HUDEP-2 (cell line): ENCODE results near the gene LLGL2.
A peak's percentile ranks its signal among the peaks of the same experiment; 100 is the strongest.
"Not testable (repeated sequence)": the region's sequence is repeated elsewhere in the genome, so short reads cannot be mapped to it uniquely, and the experiment has no call there.

Experiments used
- DNase-seq, 76 experiments: peaks; one replicate each; lab custom pipeline; 2025; ENCODE audit not compliant: unreplicated experiment in 76 of 76; lab: John Stamatoyannopoulos, UW

The LLGL2 gene

GRCh38 chr17:75568412-75569255 is 43.1 kb downstream of the LLGL2 start:
- DNase-seq, result no peak

- DNase-seq, result no peak
Measured at GRCh38 chr17:75570034-75570676, 44.7 kb downstream of the LLGL2 start.

- DNase-seq, result no peak
Measured at GRCh38 chr17:75570772-75571171, 45.3 kb downstream of the LLGL2 start.

DNA sequence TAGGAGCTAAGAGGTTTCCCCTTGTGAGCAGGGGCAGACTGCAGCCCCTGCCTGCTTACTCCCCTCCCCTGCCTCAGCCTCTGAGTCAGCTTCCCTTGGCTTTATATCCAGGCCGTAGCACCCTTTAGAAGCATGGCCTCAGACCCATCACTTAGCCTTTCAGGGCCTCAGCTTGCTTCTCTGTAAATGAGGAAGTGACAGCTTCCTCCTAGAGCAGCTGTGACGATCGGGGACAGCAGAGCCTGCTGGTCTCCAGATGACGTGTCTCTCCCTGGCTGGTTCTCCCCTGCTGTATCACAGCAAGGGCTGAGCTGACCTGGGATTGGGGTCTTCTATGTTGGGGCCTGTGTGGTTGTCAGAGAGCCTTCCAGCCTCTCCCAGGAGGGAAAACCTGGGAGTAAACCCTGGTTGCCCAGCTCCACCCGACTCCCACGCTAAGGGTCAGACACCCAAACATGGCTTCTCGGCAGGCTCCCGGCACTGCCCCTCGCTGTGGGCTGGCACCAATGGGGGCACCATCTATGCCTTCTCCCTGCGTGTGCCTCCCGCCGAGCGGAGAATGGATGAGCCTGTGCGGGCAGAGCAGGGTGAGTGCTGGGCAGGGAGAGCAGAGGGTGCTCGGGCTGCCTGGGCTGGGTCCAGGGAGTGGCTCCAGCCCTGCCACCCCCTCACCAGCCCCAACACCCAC is 45.8 kb downstream of the LLGL2 start:
- DNase-seq, result peak in 31 of 76 experiments; percentile 6 to 54 (median 25)

DNA sequence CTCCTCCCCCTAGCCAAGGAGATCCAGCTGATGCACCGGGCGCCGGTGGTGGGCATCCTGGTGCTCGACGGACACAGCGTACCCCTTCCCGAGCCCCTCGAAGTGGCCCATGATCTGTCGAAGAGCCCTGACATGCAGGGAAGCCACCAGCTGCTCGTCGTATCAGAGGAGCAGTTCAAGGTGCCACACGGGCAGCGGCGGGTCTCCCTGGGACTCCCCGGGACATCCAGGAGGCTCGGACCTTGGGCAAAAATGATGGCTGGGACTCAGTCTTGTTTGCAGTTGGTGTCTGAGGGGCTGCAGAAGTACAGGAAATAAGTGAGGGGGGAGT is 46.4 kb downstream of the LLGL2 start:
- no peak for DNase-seq

DNA sequence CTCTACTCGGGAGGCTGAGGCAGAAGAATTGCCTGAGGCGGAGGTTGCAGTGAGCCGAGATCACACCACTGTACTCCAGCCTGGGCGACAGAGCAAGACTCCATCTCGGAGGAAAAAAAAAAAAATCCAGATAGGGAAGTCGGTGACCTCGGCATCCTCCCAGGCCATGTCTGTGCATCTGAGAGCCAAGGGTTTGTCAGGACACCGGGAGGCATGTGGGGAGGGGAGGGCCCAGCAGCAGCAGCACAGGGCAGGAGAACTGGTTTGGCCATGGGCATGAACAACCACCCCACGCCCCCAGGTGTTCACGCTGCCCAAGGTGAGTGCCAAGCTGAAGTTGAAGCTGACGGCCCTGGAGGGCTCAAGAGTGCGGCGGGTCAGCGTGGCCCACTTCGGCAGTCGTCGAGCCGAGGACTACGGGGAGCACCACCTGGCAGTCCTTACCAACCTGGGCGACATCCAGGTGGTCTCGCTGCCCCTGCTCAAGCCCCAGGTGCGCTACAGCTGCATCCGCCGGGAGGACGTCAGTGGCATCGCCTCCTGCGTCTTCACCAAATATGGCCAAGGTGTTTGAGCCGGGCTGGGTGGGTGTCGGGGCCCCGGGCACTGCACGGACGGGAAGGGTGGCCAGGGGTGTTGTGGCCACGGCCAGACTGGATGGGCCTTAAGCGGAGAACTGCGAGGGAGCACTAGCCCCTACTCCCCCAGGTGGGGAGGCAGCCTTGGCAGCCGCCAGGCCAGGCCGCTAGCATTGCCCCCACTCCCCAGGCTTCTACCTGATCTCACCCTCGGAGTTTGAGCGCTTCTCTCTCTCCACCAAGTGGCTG is 47.4 kb downstream of the LLGL2 start:
- no peak for DNase-seq

GRCh38 chr17:75573540-75573957 is 48.1 kb downstream of the LLGL2 start:
- DNase-seq, result no peak

DNA sequence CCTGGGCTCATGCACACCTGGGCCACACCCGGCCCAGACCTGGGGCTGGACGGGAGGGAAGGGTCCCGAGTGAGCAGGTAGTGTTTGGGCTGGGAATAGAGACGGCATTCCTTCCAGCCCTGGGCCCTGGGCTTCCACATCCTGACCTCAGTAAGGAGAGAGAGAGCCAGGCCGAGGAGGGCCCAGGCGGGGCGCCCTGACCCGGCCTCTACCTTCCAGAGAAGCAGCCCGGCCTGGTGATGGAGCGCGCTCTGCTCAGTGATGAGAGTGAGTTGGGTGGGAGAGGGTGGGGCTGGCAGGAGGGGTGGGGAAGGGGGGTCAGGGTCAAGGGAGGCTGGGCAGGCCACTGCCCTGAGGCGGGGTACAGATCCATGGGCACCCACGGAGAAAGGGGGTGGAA is 48.5 kb downstream of the LLGL2 start:
- DNase-seq, result no peak

GRCh38 chr17:75574404-75575036 is 49.0 kb downstream of the LLGL2 start:
- DNase-seq, result no peak

DNA sequence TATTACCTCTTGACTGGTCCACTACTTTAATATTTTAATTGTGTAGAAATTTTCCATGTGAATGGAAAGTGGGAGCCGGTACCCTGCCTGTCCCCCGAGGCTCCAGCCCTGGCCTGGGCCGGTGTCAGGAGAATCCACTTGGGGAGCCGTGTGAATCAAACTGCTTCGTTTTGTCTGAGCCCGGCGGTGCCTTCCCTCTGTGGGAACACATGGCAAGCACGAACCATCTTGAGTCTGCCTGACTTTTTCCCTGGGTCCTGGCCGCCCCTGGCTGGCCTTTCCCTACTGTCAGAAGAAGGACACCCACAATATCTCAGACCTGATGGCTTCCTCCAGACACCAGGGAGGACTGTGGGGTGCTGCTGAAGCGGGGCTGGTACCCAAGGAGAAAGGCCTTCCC is 49.7 kb downstream of the LLGL2 start:
- no peak for DNase-seq

DNA sequence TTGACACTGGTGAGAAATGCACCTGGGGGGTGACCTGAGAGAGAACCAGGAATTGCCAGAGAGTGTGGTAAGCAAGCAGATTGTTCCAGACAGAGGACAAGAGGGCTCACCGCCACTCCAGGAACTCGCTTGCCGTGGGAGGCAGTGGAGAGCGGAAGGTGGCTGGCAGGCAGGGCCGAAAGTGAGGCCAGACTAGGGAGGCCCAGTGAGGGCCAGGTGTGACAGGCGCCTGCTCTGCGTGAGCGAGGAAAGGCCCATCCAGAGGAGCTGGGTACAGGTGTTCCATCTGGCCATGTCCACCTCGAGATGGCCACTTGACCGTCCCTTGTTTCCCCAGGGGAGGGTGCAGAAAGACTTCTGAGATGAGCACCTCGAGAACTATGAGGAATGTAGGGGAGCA is 50.2 kb downstream of the LLGL2 start:
- DNase-seq, result no peak

GRCh38 chr17:75576661-75577060 is 51.2 kb downstream of the LLGL2 start:
- no peak for DNase-seq

DNA sequence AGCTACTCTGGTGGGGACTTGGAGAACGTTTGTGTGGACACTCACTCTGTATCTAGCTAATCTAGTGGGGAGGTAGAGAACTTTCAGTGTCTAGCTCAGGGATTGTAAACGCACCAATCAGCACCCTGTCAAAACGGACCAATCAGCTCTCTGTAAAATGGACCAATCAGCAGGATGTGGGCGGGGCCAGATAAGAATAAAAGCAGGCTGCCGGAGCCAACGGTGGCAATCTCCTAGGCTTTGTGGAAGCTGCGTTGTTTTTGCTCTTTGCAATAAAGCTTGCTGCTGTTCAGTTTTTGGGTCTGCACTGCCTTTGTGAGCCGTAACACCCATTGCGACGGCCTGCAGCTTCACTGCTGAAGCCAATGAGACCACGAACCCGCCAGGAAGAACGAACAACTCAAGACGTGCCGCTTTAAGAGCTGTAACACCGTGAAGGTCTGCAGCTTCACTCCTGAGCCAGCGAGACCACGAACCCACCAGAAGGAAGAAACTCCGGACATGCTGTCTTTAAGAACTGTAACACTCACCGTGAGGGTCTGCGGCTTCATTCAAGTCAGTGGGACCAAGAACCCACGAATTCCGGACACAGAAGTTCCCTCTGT is 55.7 kb downstream of the LLGL2 start:
- not testable (repeated sequence) for DNase-seq

DNA sequence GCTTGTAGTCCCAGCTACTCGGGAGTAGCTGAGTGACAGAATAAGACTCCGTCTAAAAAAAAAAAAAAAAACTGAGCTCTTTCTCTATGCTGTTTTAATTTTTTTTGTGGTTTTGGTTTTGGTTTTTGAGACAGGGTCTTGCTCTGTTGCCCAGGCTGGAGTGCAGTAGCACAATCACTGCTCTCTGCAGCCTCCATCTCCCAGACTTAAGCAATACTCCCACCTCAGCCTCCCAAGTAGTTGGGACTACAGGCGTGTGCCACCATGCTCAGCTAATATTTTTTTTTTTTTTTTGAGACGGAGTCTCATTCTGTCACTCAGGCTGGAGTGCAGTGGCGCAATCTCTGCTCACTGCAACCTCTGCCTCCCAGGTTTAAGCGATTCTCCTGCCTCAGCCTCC is 57.7 kb downstream of the LLGL2 start:
- not testable (repeated sequence) for DNase-seq

- no peak for DNase-seq
Measured at GRCh38 chr17:75584849-75585175, 59.3 kb downstream of the LLGL2 start.

DNA sequence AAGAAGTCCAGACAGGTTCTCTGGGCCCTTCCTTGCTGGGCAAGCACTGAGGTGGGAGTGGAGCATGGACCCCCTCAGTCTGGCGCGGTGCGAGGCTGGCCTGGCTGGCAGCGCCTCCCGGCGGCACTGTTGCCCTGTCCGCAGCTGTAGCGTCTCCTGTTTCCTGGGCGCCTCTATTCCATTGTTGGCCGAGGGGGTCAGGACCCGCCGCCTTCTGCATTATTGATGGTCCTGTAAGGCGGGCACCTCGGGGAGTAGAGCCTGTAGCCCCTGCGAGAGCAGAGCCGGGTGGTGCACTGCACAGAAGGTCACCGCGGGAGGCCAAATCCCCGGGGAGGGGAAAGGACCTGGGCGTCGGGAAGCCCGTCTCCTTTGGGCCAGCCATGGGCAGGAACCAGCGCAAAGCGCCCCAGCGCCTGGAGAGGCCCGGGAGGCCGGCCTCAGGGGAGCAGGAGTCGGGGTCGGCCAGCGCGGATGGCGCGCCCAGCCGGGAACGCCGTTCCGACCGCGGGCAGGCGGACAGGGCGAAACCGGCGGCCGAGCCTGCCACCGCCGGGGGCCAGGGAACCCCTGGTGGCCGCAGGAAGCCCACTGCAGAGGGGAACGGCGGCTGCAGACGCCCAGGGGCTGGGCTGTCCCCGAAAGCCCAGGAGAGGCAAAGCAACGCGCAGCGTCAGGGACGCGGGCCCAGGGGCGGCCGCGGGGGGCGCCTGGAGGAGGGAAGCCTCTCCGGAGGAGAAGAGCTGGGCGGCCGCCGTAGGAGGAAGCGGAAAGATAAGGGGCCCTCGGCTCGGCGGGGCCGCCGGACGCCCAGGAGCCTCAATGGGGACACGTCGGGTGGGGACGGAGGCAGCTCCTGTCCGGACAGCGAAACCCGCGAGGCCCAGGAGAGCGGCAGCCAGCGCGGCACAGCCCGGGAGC is 62.4 kb downstream of the LLGL2 start, which contains the start of gene MYO15B:
Gene MYO15B, plus strand, starts transcription at position 126 of the 921 bp plus-strand sequence. Its CDS starts 258 bp downstream, at position 384.
- peak in 62 of 76 experiments; percentile 4 to 96 (median 45) for DNase-seq

DNA sequence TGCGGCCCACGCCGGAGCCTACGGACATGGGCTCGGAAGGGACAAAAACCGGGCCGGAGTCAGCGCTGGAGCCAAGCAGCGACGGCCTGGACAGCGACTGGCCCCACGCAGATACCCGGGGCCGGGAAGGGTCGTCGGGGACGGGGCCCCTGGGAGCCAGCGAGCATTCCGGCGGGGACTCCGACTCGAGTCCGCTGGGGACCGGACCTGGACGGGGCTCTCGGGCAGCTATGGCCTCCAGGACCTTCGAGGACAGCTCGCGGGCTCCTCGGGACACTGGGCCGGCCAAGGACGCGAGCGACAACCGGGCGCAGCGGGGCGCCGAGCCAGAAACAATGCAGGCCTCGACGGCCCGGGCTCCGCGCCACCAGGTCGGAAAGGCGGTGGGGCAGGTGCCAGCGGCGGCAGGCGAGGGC is 63.1 kb downstream of the LLGL2 start:
- peak in 16 of 76 experiments; percentile 34 to 97 (median 52) for DNase-seq

GRCh38 chr17:75589012-75589918 is 63.8 kb downstream of the LLGL2 start:
- DNase-seq, result peak in 75 of 76 experiments; percentile 34 to 99 (median 89)
